WTC11 (cell line): ENCODE results near the gene C5orf47. TPM values are rescaled to one million over a fixed set of nuclear protein-coding genes. Genes with fewer than 3 reads are reported as not detected.

Experiments used
- ATAC-seq: fragments of 200-7000 bp; cut with Tn5 transposase; 2 replicates; pipeline ENCODE4 v1.10.0; 2021; ENCODE audit warnings: mild to moderate bottlenecking, moderate library complexity
- CTCF ChIA-PET: fragments of 300-600 bp; sonication (Branson Sonifier 250); formaldehyde crosslinking; loops from one replicate; lab custom pipeline; 2021; ENCODE audit warnings: antibody characterized with exemption; lab: Charles Lee
- POLR2A ChIA-PET: fragments of 350-600 bp; sonication (Branson Sonifier 250); formaldehyde crosslinking; loops from one replicate; lab custom pipeline; 2021; ENCODE audit warnings: antibody characterized with exemption; lab: Charles Lee
- DNase-seq: peaks from one replicate; pipeline ENCODE4 v3.0.0; 2021; ENCODE audit warnings: low spot score
- H3K27ac Mint-ChIP-seq: 2 replicates; pipeline ENCODE4 v1.8.0; 2021; ENCODE audit warnings: mixed read lengths
- H3K27me3 Mint-ChIP-seq: 2 replicates; pipeline ENCODE4 v1.8.0; 2021; ENCODE audit warnings: low read depth, mild to moderate bottlenecking, moderate library complexity, mixed read lengths
- H3K36me3 Mint-ChIP-seq: 2 replicates; pipeline ENCODE4 v1.8.0; 2021; ENCODE audit warnings: mixed read lengths
- H3K4me1 Mint-ChIP-seq: 2 replicates; pipeline ENCODE4 v1.8.0; 2022; ENCODE audit warnings: mixed read lengths
- H3K4me3 Mint-ChIP-seq: 2 replicates; pipeline ENCODE4 v1.8.0; 2021; ENCODE audit warnings: mild to moderate bottlenecking, moderate library complexity, mixed read lengths
- H3K9me3 Mint-ChIP-seq: 2 replicates; pipeline ENCODE4 v1.8.0; 2021; ENCODE audit warnings: mixed read lengths
- ELF4 ChIP-seq: sonication (generic); formaldehyde crosslinking; IDR thresholded peaks from 2 replicates; pipeline ENCODE4 v1.8.1; 2022; ENCODE audit warnings: low read depth, mild to moderate bottlenecking, moderate library complexity, missing genetic modification reagents
- ESRRA ChIP-seq: sonication (generic); formaldehyde crosslinking; IDR thresholded peaks from 2 replicates; pipeline ENCODE4 v1.8.1; 2022; ENCODE audit warnings: mild to moderate bottlenecking, missing genetic modification reagents, borderline replicate concordance
- ETV6 ChIP-seq: sonication (generic); formaldehyde crosslinking; IDR thresholded peaks from 2 replicates; pipeline ENCODE4 v1.8.1; 2022; ENCODE audit warnings: mild to moderate bottlenecking, missing genetic modification reagents
- FOXJ3 ChIP-seq: sonication (generic); formaldehyde crosslinking; IDR thresholded peaks from 2 replicates; pipeline ENCODE4 v1.9.0; 2021; ENCODE audit warnings: missing genetic modification reagents, mild to moderate bottlenecking, borderline replicate concordance
- FOXP1 ChIP-seq: sonication (generic); formaldehyde crosslinking; IDR thresholded peaks from 2 replicates; pipeline ENCODE4 v1.8.0; 2022; ENCODE audit warnings: missing genetic modification reagents, mild to moderate bottlenecking, moderate library complexity, borderline replicate concordance
- GABPB1 ChIP-seq: sonication (generic); formaldehyde crosslinking; IDR thresholded peaks from 2 replicates; pipeline ENCODE4 v1.8.1; 2023; ENCODE audit warnings: mild to moderate bottlenecking, missing genetic modification reagents
- NFE2L1 ChIP-seq: sonication (generic); formaldehyde crosslinking; IDR thresholded peaks from 2 replicates; pipeline ENCODE4 v1.8.1; 2023; ENCODE audit warnings: missing genetic modification reagents
- NR2C2 ChIP-seq: sonication (generic); formaldehyde crosslinking; IDR thresholded peaks from 2 replicates; pipeline ENCODE4 v1.8.0; 2022; ENCODE audit warnings: mild to moderate bottlenecking, missing genetic modification reagents
- NR3C1 ChIP-seq: sonication (generic); formaldehyde crosslinking; conservative IDR thresholded peaks from 2 replicates; pipeline ENCODE4 v1.8.1; 2023; ENCODE audit warnings: low read depth, mild to moderate bottlenecking, missing genetic modification reagents
- OVOL2 ChIP-seq: fragments of 250-450 bp; sonication (Bioruptor Pico); IDR thresholded peaks from 2 replicates; pipeline ENCODE4 v1.9.0; 2021; ENCODE audit warnings: mild to moderate bottlenecking, borderline replicate concordance
- SMAD3 ChIP-seq: sonication (generic); formaldehyde crosslinking; IDR thresholded peaks from 2 replicates; pipeline ENCODE4 v1.8.0; 2022; ENCODE audit warnings: missing genetic modification reagents, mild to moderate bottlenecking, borderline replicate concordance
- SMAD4 ChIP-seq: sonication (generic); formaldehyde crosslinking; IDR thresholded peaks from 2 replicates; pipeline ENCODE4 v1.8.0; 2022; ENCODE audit warnings: mild to moderate bottlenecking, missing genetic modification reagents
- TEAD1 ChIP-seq: sonication (generic); formaldehyde crosslinking; IDR thresholded peaks from 2 replicates; pipeline ENCODE4 v1.8.0; 2022; ENCODE audit warnings: mild to moderate bottlenecking, missing genetic modification reagents
- ZNF219 ChIP-seq: sonication (generic); formaldehyde crosslinking; IDR thresholded peaks from 2 replicates; pipeline ENCODE4 v1.8.0; 2023; ENCODE audit warnings: missing genetic modification reagents, mild to moderate bottlenecking, borderline replicate concordance
- ZNF263 ChIP-seq: sonication (generic); formaldehyde crosslinking; IDR thresholded peaks from 2 replicates; pipeline ENCODE4 v1.8.1; 2022; ENCODE audit warnings: low read depth, mild to moderate bottlenecking, moderate library complexity, missing genetic modification reagents
- ZNF396 ChIP-seq: fragments of 250-450 bp; sonication (Bioruptor Pico); IDR thresholded peaks from 2 replicates; pipeline ENCODE4 v1.8.0; 2021; ENCODE audit warnings: mild to moderate bottlenecking, moderate library complexity, borderline replicate concordance
- total RNA-seq: library from RNA; stranded (reverse); gene quantifications from 3 replicates; pipeline ENCODE4 v1.2.3, GENCODE V29; 2021
- TF ChIP-seq, protein P1 (sequence below): sonication (generic); formaldehyde crosslinking; IDR thresholded peaks from 2 replicates; pipeline ENCODE4 v1.8.0; 2022; ENCODE audit warnings: mild to moderate bottlenecking, missing genetic modification reagents
- TF ChIP-seq, protein P2 (sequence below): sonication (generic); formaldehyde crosslinking; IDR thresholded peaks from 2 replicates; pipeline ENCODE4 v1.8.0; 2023; ENCODE audit warnings: missing genetic modification reagents, mild to moderate bottlenecking, borderline replicate concordance
- TF ChIP-seq, protein P3 (sequence below): sonication (generic); formaldehyde crosslinking; IDR thresholded peaks from 2 replicates; pipeline ENCODE4 v1.8.0; 2022; ENCODE audit warnings: mild to moderate bottlenecking, missing genetic modification reagents
- TF ChIP-seq, protein P4 (sequence below): fragments of 250-450 bp; sonication (Bioruptor Pico); IDR thresholded peaks from 2 replicates; pipeline ENCODE4 v2.1.2; 2022; ENCODE audit warnings: mild to moderate bottlenecking, moderate library complexity

The C5orf47 gene
- total RNA-seq, 1 experiment from 2014 or later = 0.09 TPM

DNA sequence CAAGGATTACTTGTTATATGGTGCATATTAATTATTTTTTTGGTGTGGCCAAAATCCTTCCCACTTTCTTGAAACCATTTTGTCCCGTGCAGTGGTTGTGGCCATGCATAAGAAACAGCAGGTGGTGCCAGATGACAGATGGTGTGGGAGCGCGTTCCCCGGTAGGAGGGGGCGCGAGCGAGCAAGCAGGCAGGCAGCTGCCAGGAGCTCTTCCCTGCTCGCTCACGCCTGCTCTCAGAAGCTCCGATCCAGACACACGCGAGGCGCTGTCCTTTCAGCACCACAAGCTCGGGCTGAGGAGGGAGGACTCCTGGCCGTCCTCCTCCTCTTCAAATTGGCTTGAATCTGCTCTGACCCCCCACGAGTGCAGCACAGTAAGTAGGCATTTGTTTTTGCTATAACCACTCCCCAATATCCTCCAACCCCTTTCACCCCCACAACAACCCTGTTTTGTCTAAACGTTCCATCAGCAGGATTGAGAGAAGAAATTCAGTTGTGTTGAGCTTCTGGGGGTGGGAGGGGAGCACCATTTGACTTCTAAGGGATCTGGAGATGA is 56.6 kb downstream of the C5orf47 start, which contains the start of gene NSG2 (continued):
- TF ChIP-seq NFE2L1 (CRISPR knock-in tag) = no peak
- TF ChIP-seq GABPB1 (CRISPR knock-in tag) = 0 out of 2 replicates have a peak, but pooled peaks have one; percentile 30
- TF ChIP-seq NR3C1 (CRISPR knock-in tag) = no peak
- TF ChIP-seq, all 79 proteins: peak for 25

DNA sequence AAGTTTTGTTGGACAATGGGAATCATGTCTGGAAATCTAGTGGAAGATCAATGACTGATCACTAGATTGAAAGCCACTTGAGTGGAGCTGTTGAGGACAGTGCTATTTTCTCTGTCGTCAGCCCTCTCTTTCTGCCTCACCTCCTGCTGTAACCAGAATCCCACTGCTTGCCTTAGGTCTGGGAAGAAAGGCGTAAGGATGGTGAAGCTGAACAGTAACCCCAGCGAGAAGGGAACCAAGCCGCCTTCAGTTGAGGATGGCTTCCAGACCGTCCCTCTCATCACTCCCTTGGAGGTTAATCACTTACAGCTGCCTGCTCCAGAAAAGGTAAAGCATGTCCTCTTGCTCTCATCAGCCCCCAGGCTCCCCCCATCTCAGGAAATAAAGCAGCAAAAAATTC is 57.6 kb downstream of the C5orf47 start:
- no peak for TF ChIP-seq ZNF263 (CRISPR knock-in tag)
- no peak for TF ChIP-seq ESRRA (CRISPR knock-in tag)
- no peak for TF ChIP-seq OVOL2 (CRISPR knock-in tag)
- TF ChIP-seq ELF4 (CRISPR knock-in tag) = no peak
- TF ChIP-seq ETV6 = no peak
- no peak for TF ChIP-seq NR2C2 (CRISPR knock-in tag)
- no peak for TF ChIP-seq SMAD3 (CRISPR knock-in tag)
- TF ChIP-seq, protein P1, sequence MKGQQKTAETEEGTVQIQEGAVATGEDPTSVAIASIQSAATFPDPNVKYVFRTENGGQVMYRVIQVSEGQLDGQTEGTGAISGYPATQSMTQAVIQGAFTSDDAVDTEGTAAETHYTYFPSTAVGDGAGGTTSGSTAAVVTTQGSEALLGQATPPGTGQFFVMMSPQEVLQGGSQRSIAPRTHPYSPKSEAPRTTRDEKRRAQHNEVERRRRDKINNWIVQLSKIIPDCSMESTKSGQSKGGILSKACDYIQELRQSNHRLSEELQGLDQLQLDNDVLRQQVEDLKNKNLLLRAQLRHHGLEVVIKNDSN (CRISPR knock-in tag) = no peak
- H3K4me3 Mint-ChIP-seq = no peak overlapping the region
- H3K36me3 Mint-ChIP-seq = no peaks in the 10 kb centered on the region
- H3K27ac Mint-ChIP-seq = no peak overlapping the region
- ChIA-PET POLR2A (no interaction called here), CTCF (interaction anchor here (1.3 to 6.9 kb wide), 6 partner anchors 10 to 270 kb away, joined by 5 to 159 read pairs (median 17); no protein-coding TSS in a partner anchor)
- 0 out of 2 replicates have a peak, but pooled peaks cover 4% of the 10 kb centered on the region for H3K4me1 Mint-ChIP-seq
- peaks cover 6% of the 10 kb centered on the region; the same call in 1 of the 2 replicates for H3K27me3 Mint-ChIP-seq
- no peaks in the 10 kb centered on the region for H3K9me3 Mint-ChIP-seq
- ATAC-seq (no peak), DNase-seq (no peak)

DNA sequence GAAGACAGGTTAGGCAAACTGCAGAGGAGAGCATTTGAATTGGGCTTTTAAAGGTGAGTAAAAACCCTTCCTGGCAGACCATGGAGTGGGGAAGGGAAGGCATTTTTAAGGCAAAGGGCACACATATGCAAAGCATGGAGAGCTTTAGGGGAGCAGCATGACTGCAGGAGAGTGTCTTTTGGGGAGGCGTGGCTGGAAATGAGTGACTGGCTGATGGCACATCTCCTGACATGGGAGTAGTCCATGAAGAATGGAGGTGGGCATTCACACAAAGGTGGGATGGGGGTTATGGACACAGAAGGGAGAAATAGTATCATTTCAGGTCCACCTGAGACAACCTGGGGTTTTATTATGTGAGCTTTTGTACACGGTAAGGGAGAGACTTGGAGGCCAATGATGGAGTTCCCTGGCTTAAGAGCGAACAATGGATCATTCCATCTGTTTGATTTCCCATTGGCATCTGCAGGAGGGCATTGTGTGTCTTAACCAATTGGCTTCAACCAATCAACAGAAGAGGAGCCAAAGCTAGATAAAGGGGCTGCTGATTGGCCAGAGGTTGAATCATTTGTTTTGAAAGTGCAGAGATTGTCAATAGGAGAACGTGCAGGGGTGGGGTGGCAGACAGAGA is 58.6 kb downstream of the C5orf47 start:
- H3K4me3 Mint-ChIP-seq = no peak overlapping the region
- POLR2A ChIA-PET = no interaction called here
- ATAC-seq (no peak), DNase-seq (no peak)
- CTCF ChIA-PET = interaction anchor here (0.8 to 6.9 kb wide), 3 partner anchors 8 to 269 kb away, joined by 4 to 159 read pairs (median 148); no protein-coding TSS in a partner anchor
- no peaks in the 10 kb centered on the region for H3K9me3 Mint-ChIP-seq
- peaks cover 6% of the 10 kb centered on the region; the same call in 1 of the 2 replicates for H3K27me3 Mint-ChIP-seq
- TF ChIP-seq FOXJ3 (CRISPR knock-in tag) (no peak), TEAD1 (CRISPR knock-in tag) (no peak), ZNF219 (CRISPR knock-in tag) (no peak), GABPB1 (CRISPR knock-in tag) (no peak)
- TF ChIP-seq, protein P2, sequence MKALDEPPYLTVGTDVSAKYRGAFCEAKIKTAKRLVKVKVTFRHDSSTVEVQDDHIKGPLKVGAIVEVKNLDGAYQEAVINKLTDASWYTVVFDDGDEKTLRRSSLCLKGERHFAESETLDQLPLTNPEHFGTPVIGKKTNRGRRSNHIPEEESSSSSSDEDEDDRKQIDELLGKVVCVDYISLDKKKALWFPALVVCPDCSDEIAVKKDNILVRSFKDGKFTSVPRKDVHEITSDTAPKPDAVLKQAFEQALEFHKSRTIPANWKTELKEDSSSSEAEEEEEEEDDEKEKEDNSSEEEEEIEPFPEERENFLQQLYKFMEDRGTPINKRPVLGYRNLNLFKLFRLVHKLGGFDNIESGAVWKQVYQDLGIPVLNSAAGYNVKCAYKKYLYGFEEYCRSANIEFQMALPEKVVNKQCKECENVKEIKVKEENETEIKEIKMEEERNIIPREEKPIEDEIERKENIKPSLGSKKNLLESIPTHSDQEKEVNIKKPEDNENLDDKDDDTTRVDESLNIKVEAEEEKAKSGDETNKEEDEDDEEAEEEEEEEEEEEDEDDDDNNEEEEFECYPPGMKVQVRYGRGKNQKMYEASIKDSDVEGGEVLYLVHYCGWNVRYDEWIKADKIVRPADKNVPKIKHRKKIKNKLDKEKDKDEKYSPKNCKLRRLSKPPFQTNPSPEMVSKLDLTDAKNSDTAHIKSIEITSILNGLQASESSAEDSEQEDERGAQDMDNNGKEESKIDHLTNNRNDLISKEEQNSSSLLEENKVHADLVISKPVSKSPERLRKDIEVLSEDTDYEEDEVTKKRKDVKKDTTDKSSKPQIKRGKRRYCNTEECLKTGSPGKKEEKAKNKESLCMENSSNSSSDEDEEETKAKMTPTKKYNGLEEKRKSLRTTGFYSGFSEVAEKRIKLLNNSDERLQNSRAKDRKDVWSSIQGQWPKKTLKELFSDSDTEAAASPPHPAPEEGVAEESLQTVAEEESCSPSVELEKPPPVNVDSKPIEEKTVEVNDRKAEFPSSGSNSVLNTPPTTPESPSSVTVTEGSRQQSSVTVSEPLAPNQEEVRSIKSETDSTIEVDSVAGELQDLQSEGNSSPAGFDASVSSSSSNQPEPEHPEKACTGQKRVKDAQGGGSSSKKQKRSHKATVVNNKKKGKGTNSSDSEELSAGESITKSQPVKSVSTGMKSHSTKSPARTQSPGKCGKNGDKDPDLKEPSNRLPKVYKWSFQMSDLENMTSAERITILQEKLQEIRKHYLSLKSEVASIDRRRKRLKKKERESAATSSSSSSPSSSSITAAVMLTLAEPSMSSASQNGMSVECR = no peak
- no peak overlapping the region for H3K27ac Mint-ChIP-seq
- 0 out of 2 replicates have a peak, but pooled peaks cover 4% of the 10 kb centered on the region for H3K4me1 Mint-ChIP-seq
- no peaks in the 10 kb centered on the region for H3K36me3 Mint-ChIP-seq

DNA sequence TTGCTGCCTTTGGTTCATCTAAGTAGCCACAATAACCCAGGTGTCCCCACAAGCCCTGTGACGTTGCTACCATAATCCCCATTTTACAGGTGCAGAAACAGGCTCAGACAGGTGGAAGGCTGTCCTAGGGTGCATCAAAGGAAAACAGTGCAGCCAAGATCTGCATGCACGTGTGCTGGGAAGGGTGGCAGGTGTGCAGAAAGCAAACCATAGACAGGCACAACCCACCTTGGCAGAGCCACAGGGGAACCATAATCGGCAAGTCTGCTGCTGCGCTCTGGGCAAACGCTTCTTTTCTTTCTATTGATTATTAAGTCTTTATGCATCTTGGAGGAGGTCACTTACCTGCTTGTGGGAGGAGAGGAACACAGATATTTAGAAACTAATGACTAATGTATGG is 63.7 kb downstream of the C5orf47 start:
- POLR2A ChIA-PET = no interaction called here
- H3K4me3 Mint-ChIP-seq = no peak overlapping the region
- H3K36me3 Mint-ChIP-seq = no peaks in the 10 kb centered on the region
- H3K27me3 Mint-ChIP-seq = no peaks in the 10 kb centered on the region
- H3K27ac Mint-ChIP-seq = no peak overlapping the region
- H3K4me1 Mint-ChIP-seq = no peaks in the 10 kb centered on the region
- no peak for ATAC-seq
- CTCF ChIA-PET = interaction anchor here (1.6 kb wide), 1 partner anchor 259 kb away, joined by 4 read pairs; no protein-coding TSS in a partner anchor
- no peak for DNase-seq
- no peaks in the 10 kb centered on the region for H3K9me3 Mint-ChIP-seq
- TF ChIP-seq SMAD4 (CRISPR knock-in tag) (no peak), FOXP1 (CRISPR knock-in tag) (no peak), ZNF396 (CRISPR knock-in tag) (no peak), SMAD3 (CRISPR knock-in tag) (no peak)
- TF ChIP-seq, protein P3, sequence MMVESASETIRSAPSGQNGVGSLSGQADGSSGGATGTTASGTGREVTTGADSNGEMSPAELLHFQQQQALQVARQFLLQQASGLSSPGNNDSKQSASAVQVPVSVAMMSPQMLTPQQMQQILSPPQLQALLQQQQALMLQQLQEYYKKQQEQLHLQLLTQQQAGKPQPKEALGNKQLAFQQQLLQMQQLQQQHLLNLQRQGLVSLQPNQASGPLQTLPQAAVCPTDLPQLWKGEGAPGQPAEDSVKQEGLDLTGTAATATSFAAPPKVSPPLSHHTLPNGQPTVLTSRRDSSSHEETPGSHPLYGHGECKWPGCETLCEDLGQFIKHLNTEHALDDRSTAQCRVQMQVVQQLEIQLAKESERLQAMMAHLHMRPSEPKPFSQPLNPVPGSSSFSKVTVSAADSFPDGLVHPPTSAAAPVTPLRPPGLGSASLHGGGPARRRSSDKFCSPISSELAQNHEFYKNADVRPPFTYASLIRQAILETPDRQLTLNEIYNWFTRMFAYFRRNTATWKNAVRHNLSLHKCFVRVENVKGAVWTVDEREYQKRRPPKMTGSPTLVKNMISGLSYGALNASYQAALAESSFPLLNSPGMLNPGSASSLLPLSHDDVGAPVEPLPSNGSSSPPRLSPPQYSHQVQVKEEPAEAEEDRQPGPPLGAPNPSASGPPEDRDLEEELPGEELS (CRISPR knock-in tag) = no peak
- TF ChIP-seq, protein P4, sequence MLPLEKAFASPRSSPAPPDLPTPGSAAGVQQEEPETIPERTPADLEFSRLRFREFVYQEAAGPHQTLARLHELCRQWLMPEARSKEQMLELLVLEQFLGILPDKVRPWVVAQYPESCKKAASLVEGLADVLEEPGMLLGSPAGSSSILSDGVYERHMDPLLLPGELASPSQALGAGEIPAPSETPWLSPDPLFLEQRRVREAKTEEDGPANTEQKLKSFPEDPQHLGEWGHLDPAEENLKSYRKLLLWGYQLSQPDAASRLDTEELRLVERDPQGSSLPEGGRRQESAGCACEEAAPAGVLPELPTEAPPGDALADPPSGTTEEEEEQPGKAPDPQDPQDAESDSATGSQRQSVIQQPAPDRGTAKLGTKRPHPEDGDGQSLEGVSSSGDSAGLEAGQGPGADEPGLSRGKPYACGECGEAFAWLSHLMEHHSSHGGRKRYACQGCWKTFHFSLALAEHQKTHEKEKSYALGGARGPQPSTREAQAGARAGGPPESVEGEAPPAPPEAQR = no peak
